ENCODE results near the gene DHRS7B. TPM values are rescaled to one million over a fixed set of nuclear protein-coding genes. Genes with fewer than 3 reads are reported as not detected.

DHRS7B gene
- total and polyA plus RNA-seq, 2 of the 13 experiments (the other 11 are each of a cell fraction or from before 2014, with no cell fraction given) = 20.0 to 35.8 TPM

GRCh38 chr17:21094298-21094704, 32.5 kb upstream of the DHRS7B start (continued):
- TF ChIP-seq ZBTB39 (CRISPR knock-in tag; IDR thresholded peaks at IDR 0.05) = no peak
- no peak for TF ChIP-seq ZNF691 (CRISPR knock-in tag; IDR thresholded peaks at IDR 0.05; ENCODE audit: borderline replicate concordance, low read depth)
- TF ChIP-seq RAD51 (IDR thresholded peaks at IDR 0.05; ENCODE audit: borderline replicate concordance) = no peak
- TF ChIP-seq ZNF143 (CRISPR knock-in tag; IDR thresholded peaks at IDR 0.05) = no peak
- no peak for TF ChIP-seq SOX13 (IDR thresholded peaks at IDR 0.05)
- peak in 1 of 2 experiments; percentile 30; a peak in 1 of 4 replicates for TF ChIP-seq SOX13 (CRISPR knock-in tag; conservative IDR thresholded peaks at IDR 0.05 in 1 of 2, IDR thresholded peaks at IDR 0.05 in 1 of 2)
- no peak for TF ChIP-seq LCORL (IDR thresholded peaks at IDR 0.05)
- TF ChIP-seq LCORL (CRISPR knock-in tag; IDR thresholded peaks at IDR 0.05) = no peak
- no peak for TF ChIP-seq ZNF3 (CRISPR knock-in tag; IDR thresholded peaks at IDR 0.05)
- TF ChIP-seq HOXA7 (CRISPR knock-in tag; IDR thresholded peaks at IDR 0.05) = no peak
- no peak for TF ChIP-seq SYNCRIP (IDR thresholded peaks at IDR 0.05; ENCODE audit: insufficient read depth, low read depth, low read length)
- TF ChIP-seq ZNF672 (CRISPR knock-in tag; IDR thresholded peaks at IDR 0.05) = no peak
- TF ChIP-seq TCF7L2 (IDR thresholded peaks at IDR 0.05; ENCODE audit: low read depth, low read length) = no peak
